BE2C (cell line): ENCODE measurements around the gene OLA1.

Experiments
- DNase-seq: peaks from one replicate; pipeline ENCODE4 v3.0.0-alpha.2; 2020
- H3K27me3 ChIP-seq: fragments of 250-450 bp; sonication (Bioruptor Pico); 2 replicates; pipeline ENCODE4 v1.5.1; 2020; ENCODE audit warnings: mild to moderate bottlenecking
- H3K36me3 ChIP-seq: fragments of 250-450 bp; sonication (Bioruptor Pico); 2 replicates; pipeline ENCODE4 v1.5.1; 2020; ENCODE audit warnings: mild to moderate bottlenecking
- H3K4me1 ChIP-seq: fragments of 250-450 bp; sonication (Bioruptor Pico); 2 replicates; pipeline ENCODE4 v1.5.1; 2020
- H3K4me3 ChIP-seq: 2 replicates; pipeline ENCODE4 v1.5.1; 2011; ENCODE audit warnings: low read depth, low read length
- H3K9me3 ChIP-seq: fragments of 250-450 bp; sonication (Bioruptor Pico); 2 replicates; pipeline ENCODE4 v1.5.1; 2020
- CTCF ChIP-seq: IDR thresholded peaks from 2 replicates; pipeline ENCODE4 v1.5.1; 2012; ENCODE audit warnings: mild to moderate bottlenecking, low read depth, low read length

The OLA1 gene

GRCh38 chr2:174046172-174046571 lies 202.2 kb downstream of the OLA1 start:
- DNase-seq: no peak
- Histone ChIP-seq H3K4me3 (no peak overlapping the region), H3K4me1 (no peaks in the 10 kb centered on the region), H3K27me3 (no peaks in the 10 kb centered on the region), H3K36me3 (no peaks in the 10 kb centered on the region), H3K9me3 (no peaks in the 10 kb centered on the region)
- no peak for TF ChIP-seq CTCF

GRCh38 chr2:174044556-174044955 lies 203.8 kb downstream of the OLA1 start:
- Histone ChIP-seq H3K9me3 (no peaks in the 10 kb centered on the region), H3K4me1 (no peaks in the 10 kb centered on the region), H3K4me3 (no peak overlapping the region), H3K27me3 (no peaks in the 10 kb centered on the region), H3K36me3 (no peaks in the 10 kb centered on the region)
- DNase-seq: no peak
- no peak for TF ChIP-seq CTCF

- Histone ChIP-seq H3K27me3 (no peaks in the 10 kb centered on the region), H3K9me3 (no peaks in the 10 kb centered on the region), H3K36me3 (no peaks in the 10 kb centered on the region), H3K4me1 (no peaks in the 10 kb centered on the region), H3K4me3 (no peak overlapping the region)
- DNase-seq: no peak
- no peak for TF ChIP-seq CTCF
Observed at GRCh38 chr2:174040417-174040701, 208.0 kb downstream of the OLA1 start.

- DNase-seq: peak; percentile 74
- no peak overlapping the region for H3K4me3 ChIP-seq
- no peaks in the 10 kb centered on the region for H3K27me3 ChIP-seq
- H3K9me3 ChIP-seq: no peaks in the 10 kb centered on the region
- TF ChIP-seq CTCF: peak; percentile 76
- H3K4me1 ChIP-seq: no peaks in the 10 kb centered on the region
- H3K36me3 ChIP-seq: no peaks in the 10 kb centered on the region
Observed at GRCh38 chr2:174039551-174040416, 208.5 kb downstream of the OLA1 start.

- Histone ChIP-seq H3K27me3 (no peaks in the 10 kb centered on the region), H3K4me1 (no peaks in the 10 kb centered on the region), H3K36me3 (no peaks in the 10 kb centered on the region), H3K9me3 (no peaks in the 10 kb centered on the region), H3K4me3 (no peak overlapping the region)
- DNase-seq: no peak
- no peak for TF ChIP-seq CTCF
Observed at GRCh38 chr2:174038462-174038861, 209.9 kb downstream of the OLA1 start.

GRCh38 chr2:174036825-174037224 lies 211.5 kb downstream of the OLA1 start:
- Histone ChIP-seq H3K36me3 (no peaks in the 10 kb centered on the region), H3K4me3 (no peak overlapping the region), H3K4me1 (no peaks in the 10 kb centered on the region), H3K27me3 (no peaks in the 10 kb centered on the region), H3K9me3 (no peaks in the 10 kb centered on the region)
- DNase-seq: no peak
- TF ChIP-seq CTCF: no peak
